ENCODE data around the gene SMARCA4. TPM values are rescaled to one million over a fixed set of nuclear protein-coding genes. Genes with fewer than 3 reads are reported as not detected.
A peak's percentile ranks its signal among the peaks of the same experiment; 100 is the strongest.

Gene SMARCA4
- total RNA-seq, 6 experiments from 2014 or later: 26.3 to 45.8 (median 27.7) TPM

GRCh38 chr19:11050323-11051114, 89.7 kb downstream of the SMARCA4 start:
- no peaks in the 10 kb centered on the region for H3K36me3 ChIP-seq
- DNase-seq (no peak), ATAC-seq (no peak)
- intact Hi-C loops (cut with DNase I): no loop called here
- no peaks in the 10 kb centered on the region for H3K27me3 ChIP-seq
- no peak overlapping the region for H3K27ac ChIP-seq
- H3K9me3 ChIP-seq: no peaks in the 10 kb centered on the region
- 93% methylated on average over 3 of the region's 9 CpGs for WGBS (ENCODE audit: insufficient coverage, low coverage, low lambda C conversion rate, missing lambda C conversion rate)
- no peak overlapping the region for H3K4me3 ChIP-seq
- H3K4me1 ChIP-seq: peaks cover 0 to 3% (median 0%) of the 10 kb centered on the region in 4 donors
- TF ChIP-seq POLR2A (IDR thresholded peaks at IDR 0.05) (no peak), CTCF (IDR thresholded peaks at IDR 0.05) (no peak)

GRCh38 chr19:11053817-11054195, 93.0 kb downstream of the SMARCA4 start:
- DNase-seq (no peak), ATAC-seq (no peak)
- Histone ChIP-seq H3K27me3 (no peaks in the 10 kb centered on the region), H3K9me3 (no peaks in the 10 kb centered on the region), H3K4me1 (peaks cover 0 to 3% (median 0%) of the 10 kb centered on the region in 4 donors), H3K36me3 (no peaks in the 10 kb centered on the region), H3K4me3 (no peak overlapping the region), H3K27ac (no peak overlapping the region)
- no peak for TF ChIP-seq CTCF (IDR thresholded peaks at IDR 0.05)
- no peak for TF ChIP-seq POLR2A (IDR thresholded peaks at IDR 0.05)
- intact Hi-C loops (cut with DNase I): no loop called here
- 80% methylated on average over 1 of the region's 4 CpGs for WGBS (ENCODE audit: insufficient coverage, low coverage, low lambda C conversion rate, missing lambda C conversion rate)

- ATAC-seq (no peak), DNase-seq (no peak)
- Histone ChIP-seq H3K4me3 (no peak overlapping the region), H3K27ac (no peak overlapping the region), H3K27me3 (no peaks in the 10 kb centered on the region), H3K9me3 (no peaks in the 10 kb centered on the region), H3K4me1 (peaks cover 0 to 3% (median 0%) of the 10 kb centered on the region in 4 donors), H3K36me3 (no peaks in the 10 kb centered on the region)
- TF ChIP-seq CTCF (IDR thresholded peaks at IDR 0.05) (no peak), POLR2A (IDR thresholded peaks at IDR 0.05) (no peak)
- 100% methylated on average over 1 of the region's 8 CpGs for WGBS (ENCODE audit: insufficient coverage, low coverage, low lambda C conversion rate, missing lambda C conversion rate)
- intact Hi-C loops (cut with DNase I): no loop called here
Observed at GRCh38 chr19:11054200-11054599, 93.4 kb downstream of the SMARCA4 start.

GRCh38 chr19:11054628-11055027, 93.8 kb downstream of the SMARCA4 start:
- no peak for TF ChIP-seq CTCF (IDR thresholded peaks at IDR 0.05)
- no peak for TF ChIP-seq POLR2A (IDR thresholded peaks at IDR 0.05)
- H3K27me3 ChIP-seq: no peaks in the 10 kb centered on the region
- H3K9me3 ChIP-seq: no peaks in the 10 kb centered on the region
- peak in 2 of 4 donors; percentile 42 to 60 for ATAC-seq
- intact Hi-C loops (cut with DNase I): no loop called here
- no peak overlapping the region for H3K27ac ChIP-seq
- DNase-seq: no peak
- H3K4me1 ChIP-seq: peaks cover 0 to 3% (median 0%) of the 10 kb centered on the region in 4 donors
- H3K4me3 ChIP-seq: no peak overlapping the region
- WGBS (ENCODE audit: insufficient coverage, low coverage, low lambda C conversion rate, missing lambda C conversion rate): no CpG with 5 or more reads among the region's 8 CpGs
- no peaks in the 10 kb centered on the region for H3K36me3 ChIP-seq

Measured in right lobe of liver (tissue), 6 donors.